Measurements from ENCODE around the gene IQCK. TPM values are rescaled to one million over a fixed set of nuclear protein-coding genes. Genes with fewer than 3 reads are reported as not detected.

IQCK gene
- total RNA-seq, 4 donors from 2014 or later: 49.7 to 103 (median 94.2) TPM

DNA sequence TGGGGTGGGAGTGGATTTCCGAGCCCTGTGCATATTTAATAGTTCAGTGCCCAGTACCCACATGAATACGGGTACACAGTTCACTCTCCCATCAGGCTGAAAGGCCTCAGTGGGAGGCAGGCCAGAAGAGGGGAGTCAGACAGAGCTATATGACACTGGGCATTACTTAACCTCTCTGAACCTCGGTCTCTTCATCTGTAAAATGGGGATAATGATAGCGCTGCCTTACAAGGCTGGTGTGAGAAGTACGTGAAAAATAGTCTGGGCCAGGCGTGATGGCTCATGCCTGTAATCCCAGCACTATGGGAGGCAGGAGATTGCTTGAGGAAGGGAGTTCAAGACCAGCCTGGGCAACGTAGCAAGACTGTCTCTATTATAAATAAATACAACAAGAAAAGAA is 163.0 kb downstream of the IQCK start:
- no peaks in the 10 kb centered on the region for H3K27me3 ChIP-seq
- TF ChIP-seq POLR2A (IDR thresholded peaks at IDR 0.05): no peak
- TF ChIP-seq, protein P1, sequence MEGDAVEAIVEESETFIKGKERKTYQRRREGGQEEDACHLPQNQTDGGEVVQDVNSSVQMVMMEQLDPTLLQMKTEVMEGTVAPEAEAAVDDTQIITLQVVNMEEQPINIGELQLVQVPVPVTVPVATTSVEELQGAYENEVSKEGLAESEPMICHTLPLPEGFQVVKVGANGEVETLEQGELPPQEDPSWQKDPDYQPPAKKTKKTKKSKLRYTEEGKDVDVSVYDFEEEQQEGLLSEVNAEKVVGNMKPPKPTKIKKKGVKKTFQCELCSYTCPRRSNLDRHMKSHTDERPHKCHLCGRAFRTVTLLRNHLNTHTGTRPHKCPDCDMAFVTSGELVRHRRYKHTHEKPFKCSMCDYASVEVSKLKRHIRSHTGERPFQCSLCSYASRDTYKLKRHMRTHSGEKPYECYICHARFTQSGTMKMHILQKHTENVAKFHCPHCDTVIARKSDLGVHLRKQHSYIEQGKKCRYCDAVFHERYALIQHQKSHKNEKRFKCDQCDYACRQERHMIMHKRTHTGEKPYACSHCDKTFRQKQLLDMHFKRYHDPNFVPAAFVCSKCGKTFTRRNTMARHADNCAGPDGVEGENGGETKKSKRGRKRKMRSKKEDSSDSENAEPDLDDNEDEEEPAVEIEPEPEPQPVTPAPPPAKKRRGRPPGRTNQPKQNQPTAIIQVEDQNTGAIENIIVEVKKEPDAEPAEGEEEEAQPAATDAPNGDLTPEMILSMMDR (IDR thresholded peaks at IDR 0.05): no peak
- H3K4me1 ChIP-seq: peaks cover 11 to 12% of the 10 kb centered on the region in 2 donors
- H3K27ac ChIP-seq: no peak overlapping the region
- intact Hi-C loops (cut with DNase I): loop anchor here (5.0 kb wide), 1 partner anchor 164 kb away; the partner anchor contains the start of genes IQCK and KNOP1
- no peak for DNase-seq
- H3K9me3 ChIP-seq: no peaks in the 10 kb centered on the region
- 94 to 97% methylated on average over 7 of the region's 7 CpGs for WGBS, 2 donors
- no peaks in the 10 kb centered on the region for H3K36me3 ChIP-seq
- H3K4me3 ChIP-seq (replicated peaks in 1 of 3): no peak overlapping the region

DNA sequence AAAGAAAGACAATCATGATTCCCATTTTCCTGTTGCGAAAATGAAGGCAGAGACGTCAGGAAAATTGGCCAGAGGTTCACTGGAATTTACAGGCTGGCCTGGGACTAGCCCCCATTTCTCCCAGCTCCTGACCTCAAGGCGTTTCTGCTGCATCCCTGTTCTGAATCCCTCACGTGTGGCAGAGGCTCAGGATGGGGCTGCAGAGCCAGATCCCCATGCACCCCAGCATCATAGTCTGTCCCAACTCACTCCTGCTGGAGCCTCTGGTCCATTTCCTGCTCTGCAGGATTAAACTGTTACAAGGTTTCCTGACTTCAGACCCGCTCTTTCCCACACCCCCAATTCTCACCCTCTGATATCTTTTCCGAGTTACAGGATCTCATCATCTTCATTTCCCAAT is 163.7 kb downstream of the IQCK start:
- intact Hi-C loops (cut with DNase I): loop anchor here (5.0 kb wide), 1 partner anchor 164 kb away; the partner anchor contains the start of genes IQCK and KNOP1
- no peak for TF ChIP-seq POLR2A (IDR thresholded peaks at IDR 0.05)
- TF ChIP-seq, protein P1 (IDR thresholded peaks at IDR 0.05): no peak
- peaks cover 12 to 15% of the 10 kb centered on the region in 2 donors for H3K4me1 ChIP-seq
- no peaks in the 10 kb centered on the region for H3K27me3 ChIP-seq
- no peaks in the 10 kb centered on the region for H3K36me3 ChIP-seq
- peak overlapping the region in 1 of 3 donors; percentile 54 for H3K27ac ChIP-seq
- no peak overlapping the region for H3K4me3 ChIP-seq (replicated peaks in 1 of 3)
- no peaks in the 10 kb centered on the region for H3K9me3 ChIP-seq
- no peak for DNase-seq
- 73 to 79% methylated on average over 6 of the region's 6 CpGs for WGBS, 2 donors

DNA sequence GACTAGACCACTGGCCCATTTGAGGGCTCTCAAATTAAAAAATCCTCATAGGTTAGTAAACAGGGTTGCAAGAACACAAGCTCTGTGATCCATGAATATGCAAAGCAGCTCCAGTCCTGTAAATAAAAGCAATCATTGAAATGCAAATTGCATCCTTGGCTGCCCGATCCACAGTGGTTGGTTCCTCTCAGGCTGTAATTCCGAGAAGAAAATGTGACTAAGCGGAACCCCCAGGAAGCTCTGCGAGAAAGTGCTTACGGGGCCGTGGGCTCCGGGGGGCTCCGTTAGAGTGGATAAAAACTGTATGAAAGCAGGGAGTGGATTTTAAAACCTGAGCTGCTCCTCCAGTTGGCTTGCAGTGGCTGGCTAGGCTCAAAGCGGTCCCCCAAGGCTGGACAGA is 164.1 kb downstream of the IQCK start:
- intact Hi-C loops (cut with DNase I): loop anchor here (5.0 kb wide), 1 partner anchor 165 kb away; the partner anchor contains the start of genes IQCK and KNOP1
- WGBS, 2 donors: 64 to 74% methylated on average over 9 of the region's 9 CpGs
- Histone ChIP-seq H3K27me3 (no peaks in the 10 kb centered on the region), H3K27ac (peak overlapping the region in 2 of 3 donors; percentile 54 to 56), H3K4me3 (replicated peaks in 1 of 3) (no peak overlapping the region), H3K9me3 (no peaks in the 10 kb centered on the region), H3K4me1 (peaks cover 12 to 15% of the 10 kb centered on the region in 2 donors), H3K36me3 (no peaks in the 10 kb centered on the region)
- DNase-seq: no peak
- TF ChIP-seq POLR2A (IDR thresholded peaks at IDR 0.05): no peak
- TF ChIP-seq, protein P1 (IDR thresholded peaks at IDR 0.05): no peak

DNA sequence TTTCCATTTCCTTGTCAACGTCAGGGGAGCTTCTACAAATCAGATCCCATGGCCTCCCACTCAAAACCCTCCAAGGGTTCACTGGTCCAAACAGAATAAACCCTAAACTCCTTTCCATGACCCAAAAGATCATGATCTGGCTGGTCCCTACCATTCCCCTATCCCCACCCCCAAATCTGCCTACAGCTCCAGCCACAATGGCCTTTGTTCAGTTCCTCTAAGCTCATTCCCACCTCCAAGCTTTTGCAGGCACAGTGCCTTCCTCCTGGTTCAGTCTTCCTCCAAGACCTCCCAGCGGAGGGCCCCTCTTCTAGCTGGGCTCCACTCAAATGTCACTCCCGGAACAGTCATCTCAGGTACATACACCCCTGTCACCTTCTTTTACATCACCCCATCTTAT is 164.6 kb downstream of the IQCK start:
- intact Hi-C loops (cut with DNase I): loop anchor here (5.0 kb wide), 1 partner anchor 165 kb away; the partner anchor contains the start of genes IQCK and KNOP1
- DNase-seq: no peak
- Histone ChIP-seq H3K9me3 (no peaks in the 10 kb centered on the region), H3K4me1 (peaks cover 12 to 15% of the 10 kb centered on the region in 2 donors), H3K36me3 (no peaks in the 10 kb centered on the region), H3K4me3 (replicated peaks in 1 of 3) (peak overlapping the region in 1 of 3 donors; percentile 76), H3K27me3 (no peaks in the 10 kb centered on the region), H3K27ac (peak overlapping the region in 2 of 3 donors; percentile 54 to 56)
- TF ChIP-seq, protein P1 (IDR thresholded peaks at IDR 0.05): no peak
- no peak for TF ChIP-seq POLR2A (IDR thresholded peaks at IDR 0.05)
- 64 to 80% methylated on average over 3 of the region's 3 CpGs for WGBS, 2 donors

DNA sequence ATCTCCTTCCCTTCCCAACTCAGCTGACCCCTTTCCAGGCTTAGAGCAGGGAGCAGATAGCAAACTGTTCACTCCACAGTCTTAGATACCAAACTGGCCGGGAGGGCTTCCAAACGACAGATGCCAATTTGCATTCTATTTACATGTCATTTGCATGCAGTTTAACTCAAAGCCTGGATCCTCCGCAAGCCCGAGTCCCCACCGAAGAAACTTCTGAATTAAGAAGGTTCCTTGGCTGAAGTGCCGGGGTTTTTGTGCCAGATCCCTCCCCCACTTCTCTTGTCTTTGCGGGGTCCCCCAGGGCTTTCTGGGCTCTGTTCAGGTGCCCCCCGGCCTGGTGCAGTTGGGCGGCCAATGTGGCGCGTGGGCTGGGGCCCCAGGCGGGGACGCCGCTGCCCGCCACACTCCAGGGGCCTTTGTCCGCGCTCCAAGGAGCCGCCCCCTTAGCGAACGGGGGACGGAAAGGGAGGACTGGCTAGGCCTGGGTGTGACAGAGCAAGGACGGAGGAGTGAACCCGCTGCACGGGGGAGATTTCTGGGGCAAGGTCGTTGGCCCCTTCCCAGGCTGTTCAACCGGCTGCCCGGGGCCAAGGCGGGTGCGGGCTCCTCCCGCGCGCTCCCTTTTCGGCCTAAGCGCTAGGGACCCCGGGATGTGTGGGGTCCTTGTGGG is 165.4 kb downstream of the IQCK start:
- intact Hi-C loops (cut with DNase I): loop anchor here (5.0 kb wide), 1 partner anchor 166 kb away; the partner anchor contains the start of genes IQCK and KNOP1
- Histone ChIP-seq H3K27ac (peak overlapping the region; percentile 27 to 71 (median 56)), H3K4me1 (peaks cover 12 to 15% of the 10 kb centered on the region in 2 donors), H3K27me3 (no peaks in the 10 kb centered on the region), H3K9me3 (no peaks in the 10 kb centered on the region), H3K36me3 (no peaks in the 10 kb centered on the region), H3K4me3 (replicated peaks in 1 of 3) (peak overlapping the region; percentile 36 to 76 (median 37))
- DNase-seq: peak; percentile 52 to 65
- 4 to 8% methylated on average over 12 to 19 of the region's 35 CpGs for WGBS, 2 donors
- TF ChIP-seq POLR2A (IDR thresholded peaks at IDR 0.05): peak in 1 of 2 donors; percentile 28
- TF ChIP-seq, protein P1 (IDR thresholded peaks at IDR 0.05): no peak

All from thyroid gland (tissue), 4 donors.